ENCODE measurements around the gene GRIN2D. TPM values are rescaled to one million over a fixed set of nuclear protein-coding genes. Genes with fewer than 3 reads are reported as not detected.
"Not testable (repeated sequence)": the region's sequence is repeated elsewhere in the genome, so short reads cannot be mapped to it uniquely, and the experiment has no call there.

GRIN2D gene
- total RNA-seq, 1 donor from 2014 or later: 15.8 TPM

- peak; percentile 73 to 93 for DNase-seq (ENCODE audit: low spot score in 2 of 2, unreplicated experiment in 2 of 2)
- Mint-ChIP-seq H3K4me1 (peaks cover 37% of the 10 kb centered on the region), H3K27me3 (ENCODE audit: low read depth) (peaks cover 28% of the 10 kb centered on the region), H3K9me3 (no peaks in the 10 kb centered on the region), H3K4me3 (peak within 1 kb of the TSS; percentile 96), H3K36me3 (peaks cover 14% of the 10 kb centered on the region), H3K27ac (peak within 1 kb of the TSS; percentile 97)
- TF ChIP-seq CTCF (IDR thresholded peaks at IDR 0.05; ENCODE audit: unreplicated experiment): peak; percentile 82
Measured at GRCh38 chr19:48391100-48392005, 2.1 kb upstream of the GRIN2D start, which contains the start of gene KDELR1. TSS of gene KDELR1 (minus strand) at chr19:48391551. CDS start at chr19:48391358, 193 bp downstream.

GRCh38 chr19:48392006-48392344, 1.5 kb upstream of the GRIN2D start:
- Mint-ChIP-seq H3K27me3 (ENCODE audit: low read depth) (peaks cover 28% of the 10 kb centered on the region), H3K4me1 (peaks cover 43% of the 10 kb centered on the region), H3K4me3 (peak overlapping the region; percentile 96), H3K36me3 (peaks cover 13% of the 10 kb centered on the region)
- H3K9me3 Mint-ChIP-seq; H3K27ac Mint-ChIP-seq; DNase-seq (ENCODE audit: low spot score in 2 of 2, unreplicated experiment in 2 of 2): not testable (repeated sequence)

GRCh38 chr19:48392860-48393558, 459 bp upstream of the GRIN2D start:
- Mint-ChIP-seq H3K36me3 (peaks cover 7% of the 10 kb centered on the region), H3K4me3 (peak overlapping the region; percentile 76), H3K4me1 (peaks cover 53% of the 10 kb centered on the region), H3K27ac (peak overlapping the region; percentile 30), H3K27me3 (ENCODE audit: low read depth) (peaks cover 35% of the 10 kb centered on the region), H3K9me3 (no peaks in the 10 kb centered on the region)
- no peak for TF ChIP-seq CTCF (IDR thresholded peaks at IDR 0.05; ENCODE audit: unreplicated experiment)
- no peak for DNase-seq (ENCODE audit: low spot score in 2 of 2, unreplicated experiment in 2 of 2)

GRCh38 chr19:48394331-48395169, 1.1 kb downstream of the GRIN2D start:
- Mint-ChIP-seq H3K27ac (peak overlapping the region; percentile 5), H3K36me3 (no peaks in the 10 kb centered on the region), H3K4me3 (peak overlapping the region; percentile 76), H3K4me1 (peaks cover 47% of the 10 kb centered on the region), H3K27me3 (ENCODE audit: low read depth) (peaks cover 36% of the 10 kb centered on the region), H3K9me3 (no peaks in the 10 kb centered on the region)
- no peak for TF ChIP-seq CTCF (IDR thresholded peaks at IDR 0.05; ENCODE audit: unreplicated experiment)
- no peak for DNase-seq (ENCODE audit: low spot score in 2 of 2, unreplicated experiment in 2 of 2)

GRCh38 chr19:48395170-48395455, 1.6 kb downstream of the GRIN2D start:
- H3K9me3 Mint-ChIP-seq: no peaks in the 10 kb centered on the region
- no peak overlapping the region for H3K27ac Mint-ChIP-seq
- H3K27me3 Mint-ChIP-seq (ENCODE audit: low read depth): peaks cover 36% of the 10 kb centered on the region
- H3K4me1 Mint-ChIP-seq: peaks cover 46% of the 10 kb centered on the region
- H3K36me3 Mint-ChIP-seq: no peaks in the 10 kb centered on the region
- no peak for TF ChIP-seq CTCF (IDR thresholded peaks at IDR 0.05; ENCODE audit: unreplicated experiment)
- H3K4me3 Mint-ChIP-seq: peak overlapping the region; percentile 76
- no peak for DNase-seq (ENCODE audit: low spot score in 2 of 2, unreplicated experiment in 2 of 2)

All from mesothelial cell of epicardium (in vitro differentiated cells).